ENCODE results near the gene PDYN.
"Not testable (repeated sequence)": the region's sequence is repeated elsewhere in the genome, so short reads cannot be mapped to it uniquely, and the experiment has no call there.

The PDYN gene

DNA sequence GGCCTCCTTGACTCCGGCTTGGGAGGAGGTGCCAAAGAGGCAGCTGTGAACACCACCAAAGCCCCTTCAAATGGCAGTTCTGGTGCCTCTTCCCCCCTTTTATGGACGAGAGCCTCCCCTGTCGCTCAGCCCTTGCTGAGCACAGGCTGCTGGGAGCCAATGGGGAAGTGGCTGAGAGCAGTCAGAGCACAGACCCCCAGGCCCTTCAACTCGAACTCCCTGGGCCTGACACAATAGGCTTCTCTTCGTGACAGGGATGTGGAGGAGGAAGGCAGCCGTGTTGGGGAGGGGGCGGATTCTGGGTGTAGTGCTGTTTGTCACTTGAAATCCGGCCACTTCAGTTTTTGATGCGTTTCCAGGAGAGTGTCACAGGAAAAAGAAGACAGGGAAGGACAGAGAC is at the start of gene PDYN:
TSS of gene PDYN (minus strand) at position 73 of the 400 bp plus-strand sequence. CDS start 10,974 bp downstream, outside the sequence.
- Histone ChIP-seq H3K4me3 (no peak within 1 kb of the TSS), H3K27ac (no peak within 1 kb of the TSS)

DNA sequence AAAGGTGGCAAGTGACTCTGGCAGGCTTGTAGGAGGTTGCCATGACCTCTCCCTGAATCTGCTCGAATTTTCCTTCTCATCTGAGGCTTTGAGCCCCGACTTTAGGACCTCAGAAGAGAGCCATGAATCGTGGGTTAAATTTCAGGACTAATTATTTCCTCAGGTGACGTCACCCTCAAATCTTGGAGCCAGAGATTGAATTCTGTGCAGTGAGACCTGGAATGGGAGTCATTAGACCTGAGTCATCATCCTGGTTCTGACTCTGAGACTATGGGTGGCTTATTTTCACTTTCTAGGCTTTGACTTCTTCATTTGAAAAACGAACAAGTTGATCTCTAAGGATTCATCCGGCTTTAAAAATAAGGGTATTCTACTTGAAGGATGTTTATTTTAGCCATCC is 48.5 kb upstream of the PDYN start:
- H3K4me3 ChIP-seq = no peak overlapping the region
- H3K27ac ChIP-seq = no peak overlapping the region

GRCh38 chr20:2038161-2038560 is 44.3 kb upstream of the PDYN start:
- Histone ChIP-seq H3K27ac (no peak overlapping the region), H3K4me3 (no peak overlapping the region)

- no peak overlapping the region for H3K27ac ChIP-seq
- H3K4me3 ChIP-seq = no peak overlapping the region
These were observed 43.5 kb upstream of the PDYN start for GRCh38 chr20:2037296-2037914.

- H3K27ac ChIP-seq, H3K4me3 ChIP-seq: not testable (repeated sequence)
These were observed 42.5 kb upstream of the PDYN start for GRCh38 chr20:2036357-2036756.

DNA sequence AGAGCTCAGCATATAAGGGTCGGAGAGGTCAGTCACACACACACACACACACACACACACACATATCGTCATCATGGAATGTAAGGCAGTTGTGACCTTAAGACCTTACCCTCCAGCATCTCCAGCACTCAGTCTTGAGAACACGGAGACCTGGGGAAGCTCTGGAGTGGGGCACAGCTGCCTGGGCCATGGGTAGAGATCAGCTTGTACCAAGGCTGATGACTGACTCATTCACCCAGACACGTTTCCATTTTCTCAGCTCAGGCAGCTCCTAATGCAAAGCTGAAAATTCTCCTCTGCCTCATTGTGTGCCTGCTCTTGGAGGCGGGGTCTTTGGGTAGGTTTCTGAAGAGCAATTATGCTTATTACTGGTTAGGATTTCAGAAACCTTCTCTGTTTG is 38.3 kb upstream of the PDYN start:
- H3K27ac ChIP-seq = no peak overlapping the region

DNA sequence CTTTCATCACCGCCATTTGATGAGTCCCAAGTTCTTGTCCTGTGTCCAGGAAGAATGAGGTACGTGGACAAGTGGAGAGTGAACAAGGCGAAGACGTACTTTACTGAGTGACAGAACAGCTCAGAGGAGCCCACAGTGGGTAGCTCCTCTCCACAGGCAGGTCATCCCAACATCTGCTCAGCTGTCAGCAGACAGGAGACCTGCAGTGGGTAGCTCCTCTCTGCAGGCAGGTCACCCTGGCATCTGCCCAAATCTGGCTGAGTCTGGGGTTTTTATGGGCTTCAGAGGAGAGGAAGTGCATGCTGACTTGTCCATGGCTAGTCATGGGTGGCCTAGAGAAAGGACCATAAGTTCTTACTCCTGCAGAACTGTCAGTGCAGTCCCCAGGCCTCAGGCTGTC is 32.7 kb upstream of the PDYN start:
- Histone ChIP-seq H3K4me3 (no peak overlapping the region), H3K27ac (no peak overlapping the region)

More for the DNA sequence above, 38.3 kb upstream of the PDYN start:
- no peak overlapping the region for H3K4me3 ChIP-seq

DNA sequence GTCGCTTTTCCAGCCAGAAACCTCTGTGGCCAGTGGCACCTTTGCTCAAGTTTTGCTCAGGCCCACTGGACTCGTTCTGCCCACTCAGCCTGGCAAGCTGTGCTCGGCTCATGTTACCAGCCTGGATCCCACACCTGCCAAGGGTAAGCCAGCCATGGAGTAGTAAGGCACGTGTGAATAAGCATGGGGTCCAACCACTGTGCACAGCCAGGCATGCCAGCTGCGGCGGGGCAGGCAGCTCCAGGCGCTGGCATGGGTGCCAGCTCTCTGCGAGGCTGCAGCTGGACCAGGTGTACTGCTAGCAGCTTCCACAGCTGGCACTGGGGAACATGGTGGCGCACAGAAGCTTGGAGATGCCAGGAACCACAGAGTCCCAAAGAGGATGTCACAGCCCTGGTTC is 32.1 kb upstream of the PDYN start:
- no peak overlapping the region for H3K4me3 ChIP-seq
- H3K27ac ChIP-seq = no peak overlapping the region

GRCh38 chr20:2023151-2023550 is 29.3 kb upstream of the PDYN start:
- H3K4me3 ChIP-seq = no peak overlapping the region
- no peak overlapping the region for H3K27ac ChIP-seq

DNA sequence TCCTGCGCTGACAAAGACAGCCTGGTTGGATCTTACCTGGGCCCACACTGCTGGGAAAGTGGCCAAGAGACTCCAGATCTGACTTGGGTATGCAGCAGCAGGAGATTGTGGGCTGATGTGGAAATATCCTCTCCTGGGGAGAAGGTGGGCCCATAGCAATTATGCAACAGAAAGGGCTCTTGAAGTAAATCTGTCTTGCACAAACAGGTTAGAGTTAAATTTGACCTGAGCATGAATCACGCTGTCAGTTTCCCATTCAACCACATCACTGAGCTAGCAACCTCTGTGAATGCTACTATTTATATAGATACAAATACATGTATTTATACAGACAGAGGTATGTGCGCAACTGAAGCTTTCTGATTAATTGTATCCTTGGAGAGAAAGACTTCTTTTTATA is 28.3 kb upstream of the PDYN start:
- no peak overlapping the region for H3K27ac ChIP-seq
- no peak overlapping the region for H3K4me3 ChIP-seq

- Histone ChIP-seq H3K4me3 (no peak overlapping the region), H3K27ac (no peak overlapping the region)
These were observed 16.7 kb upstream of the PDYN start for GRCh38 chr20:2010533-2010932.

DNA sequence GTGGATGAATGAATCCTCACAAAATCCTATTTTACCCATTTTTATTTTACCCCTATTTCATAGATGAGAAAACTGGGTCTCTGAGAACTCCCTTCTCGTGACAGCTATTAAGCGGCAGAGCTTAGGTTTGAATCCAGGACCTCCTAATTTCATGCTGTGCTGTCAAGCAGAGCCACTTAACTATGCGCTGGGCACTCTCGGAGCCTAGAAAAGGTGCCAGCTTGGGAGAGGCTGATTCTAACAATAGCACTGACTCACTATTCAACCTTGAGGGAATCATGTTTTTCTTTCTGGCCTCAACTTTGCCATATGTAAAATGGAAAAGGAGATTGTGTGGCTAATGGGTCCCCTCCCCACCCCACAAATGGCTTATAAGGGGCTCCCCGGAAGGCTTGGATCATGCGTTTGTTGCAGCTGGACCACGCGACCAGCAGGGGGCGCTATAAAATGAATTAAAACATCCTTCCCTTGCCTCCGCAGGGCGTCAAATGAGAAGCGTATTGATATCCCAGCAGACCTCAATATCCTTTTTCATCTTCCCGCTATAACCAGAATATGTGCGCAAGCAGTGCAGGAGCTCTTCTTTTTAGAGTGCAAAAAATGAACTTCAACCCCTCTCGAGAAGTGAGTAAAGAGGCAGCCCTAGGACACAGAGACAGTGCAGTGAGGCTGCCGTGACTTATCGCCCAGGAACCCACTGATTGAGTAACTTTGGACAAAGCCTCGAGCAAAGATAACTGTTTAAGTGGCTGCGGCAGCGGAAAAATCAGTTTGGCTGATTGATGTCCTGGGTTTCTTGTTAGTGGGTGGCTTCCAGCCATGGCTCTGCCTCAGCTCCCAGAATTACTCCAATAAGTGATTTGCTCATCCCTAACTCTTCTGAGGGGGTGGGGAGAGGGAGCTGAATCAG is 12.8 kb upstream of the PDYN start:
- no peak overlapping the region for H3K27ac ChIP-seq
- no peak overlapping the region for H3K4me3 ChIP-seq

GRCh38 chr20:2005831-2006426 is 12.1 kb upstream of the PDYN start:
- H3K4me3 ChIP-seq = no peak overlapping the region
- no peak overlapping the region for H3K27ac ChIP-seq

- Histone ChIP-seq H3K27ac (no peak overlapping the region), H3K4me3 (no peak overlapping the region)
These were observed 11.5 kb upstream of the PDYN start for GRCh38 chr20:2005359-2005758.

GRCh38 chr20:2004171-2004570 is 10.3 kb upstream of the PDYN start:
- Histone ChIP-seq H3K27ac (no peak overlapping the region), H3K4me3 (no peak overlapping the region)

DNA sequence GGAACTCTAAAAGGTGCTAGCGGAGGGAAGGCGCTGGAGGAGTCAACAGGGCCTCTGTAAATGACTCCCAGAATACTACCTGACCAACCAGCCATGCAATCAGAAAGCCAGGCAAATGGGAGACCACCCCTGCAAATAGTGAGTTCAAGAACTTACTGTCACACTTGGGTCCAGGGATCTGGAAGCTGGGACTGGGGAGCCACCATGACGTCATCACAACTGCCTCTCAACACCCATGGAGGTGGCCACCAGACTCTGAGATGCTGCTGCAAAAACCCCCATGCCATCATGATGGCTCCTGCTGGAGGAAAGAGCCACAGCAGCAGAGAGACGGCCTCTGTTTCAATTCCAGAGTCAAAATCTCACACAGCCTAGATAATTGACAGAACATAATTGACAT is 8.5 kb upstream of the PDYN start:
- H3K27ac ChIP-seq = no peak overlapping the region
- H3K4me3 ChIP-seq = no peak overlapping the region

DNA sequence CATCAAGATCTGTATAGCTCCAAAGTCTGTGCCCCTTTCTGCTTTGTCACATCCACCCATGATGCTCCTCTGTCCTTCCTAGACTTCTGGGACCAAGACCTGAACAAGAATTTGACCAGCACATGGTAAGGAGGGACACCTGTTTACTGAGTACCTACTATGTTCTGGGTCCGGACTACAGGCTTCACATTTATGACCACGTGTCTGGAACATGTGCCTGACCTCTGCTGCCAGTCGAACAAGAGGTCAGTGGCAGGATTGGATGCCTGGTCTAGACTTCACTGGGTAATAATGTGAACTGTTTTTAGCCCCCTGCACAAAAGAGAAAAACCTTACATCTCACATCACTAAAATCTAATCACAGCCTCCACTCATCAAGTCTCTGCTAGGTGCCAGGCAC is 7.3 kb upstream of the PDYN start:
- no peak overlapping the region for H3K27ac ChIP-seq
- H3K4me3 ChIP-seq = no peak overlapping the region

- H3K27ac ChIP-seq = no peak overlapping the region
- no peak overlapping the region for H3K4me3 ChIP-seq
These were observed 6.4 kb upstream of the PDYN start for GRCh38 chr20:2000285-2000684.

DNA sequence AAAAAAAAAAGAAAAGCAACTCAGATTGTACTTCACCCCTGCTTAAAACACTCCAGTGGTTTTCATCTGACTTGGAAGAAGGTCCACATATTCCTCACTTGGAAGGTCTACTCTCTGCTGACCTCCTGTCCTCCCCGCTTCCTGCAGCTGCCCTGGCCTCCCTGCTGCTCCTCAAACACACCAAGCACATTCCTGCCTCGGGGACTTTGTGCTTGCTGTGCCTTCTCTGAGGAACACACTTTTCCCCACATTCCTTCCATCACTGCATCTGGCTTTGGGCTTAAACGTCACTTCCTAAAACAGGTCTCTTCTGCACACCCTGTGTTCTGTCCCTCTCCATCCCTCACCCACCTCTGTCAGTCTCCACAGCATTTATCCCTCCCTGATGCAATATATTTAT is 4.9 kb upstream of the PDYN start:
- H3K4me3 ChIP-seq = no peak overlapping the region

GRCh38 chr20:1998193-1998520 is 4.3 kb upstream of the PDYN start:
- Histone ChIP-seq H3K4me3 (no peak overlapping the region), H3K27ac (no peak overlapping the region)

More for the DNA sequence above, 4.9 kb upstream of the PDYN start:
- no peak overlapping the region for H3K27ac ChIP-seq
